ENCODE measurements around the gene HNRNPA1L2.
"Not testable (repeated sequence)": the region's sequence is repeated elsewhere in the genome, so short reads cannot be mapped to it uniquely, and the experiment has no call there.

HNRNPA1L2 gene

DNA sequence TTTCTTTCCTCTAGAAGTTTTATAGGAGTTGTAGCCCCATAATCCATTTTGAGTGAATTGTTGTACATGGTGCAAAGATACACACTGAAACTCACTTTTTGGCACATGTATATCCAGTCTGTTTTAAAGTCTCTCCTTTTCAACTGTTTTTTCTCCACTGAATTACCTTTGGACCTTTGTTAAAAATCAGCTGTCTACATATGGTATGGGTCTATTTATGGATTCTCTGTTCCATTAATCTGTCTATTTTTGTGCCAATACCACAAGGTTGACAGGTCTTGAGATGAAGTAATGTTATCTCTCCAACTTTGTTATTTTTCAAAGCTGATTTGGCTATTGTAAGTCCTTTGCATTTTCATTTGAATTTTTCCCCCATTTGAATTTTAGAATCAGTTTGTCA, 4.7 kb downstream of the HNRNPA1L2 start:
- no peak for DNase-seq (ENCODE audit: low read depth in 2 of 2)

DNA sequence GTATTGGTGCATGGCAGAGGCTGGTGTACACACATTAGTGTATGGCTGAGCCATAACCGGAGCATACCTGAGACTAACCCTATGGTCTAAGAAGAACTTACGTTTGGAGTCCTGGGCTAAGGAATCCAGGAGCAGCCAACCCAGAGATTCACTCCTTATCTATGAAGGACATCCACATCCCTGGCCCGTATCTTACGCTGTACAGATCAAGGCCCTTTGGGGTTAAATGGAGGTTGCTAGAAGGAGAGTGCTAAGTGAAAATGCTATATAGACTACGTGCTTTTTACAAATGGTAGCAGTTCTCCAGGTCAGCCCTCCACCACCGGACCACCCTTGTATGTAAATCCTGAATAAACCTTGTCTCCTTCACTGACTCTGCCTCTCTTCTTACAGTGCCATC, 8.5 kb downstream of the HNRNPA1L2 start:
- no peak for DNase-seq (ENCODE audit: low read depth in 2 of 2)

DNA sequence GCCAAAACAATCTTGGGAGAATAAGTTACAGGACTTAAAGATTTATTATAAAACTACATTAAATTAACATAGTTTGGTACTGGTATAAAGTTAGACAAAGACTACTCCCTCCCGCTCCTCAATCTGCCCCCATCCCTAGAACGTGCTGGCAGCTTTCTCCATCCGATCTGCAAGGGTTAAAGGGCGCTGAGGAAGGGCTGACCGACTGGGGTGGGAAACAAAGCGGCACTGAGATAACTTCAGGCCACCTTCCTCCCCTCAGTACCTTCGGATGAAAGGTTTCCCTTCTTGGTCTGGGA, 9.6 kb downstream of the HNRNPA1L2 start:
- no peak for DNase-seq (ENCODE audit: low read depth in 2 of 2)

DNA sequence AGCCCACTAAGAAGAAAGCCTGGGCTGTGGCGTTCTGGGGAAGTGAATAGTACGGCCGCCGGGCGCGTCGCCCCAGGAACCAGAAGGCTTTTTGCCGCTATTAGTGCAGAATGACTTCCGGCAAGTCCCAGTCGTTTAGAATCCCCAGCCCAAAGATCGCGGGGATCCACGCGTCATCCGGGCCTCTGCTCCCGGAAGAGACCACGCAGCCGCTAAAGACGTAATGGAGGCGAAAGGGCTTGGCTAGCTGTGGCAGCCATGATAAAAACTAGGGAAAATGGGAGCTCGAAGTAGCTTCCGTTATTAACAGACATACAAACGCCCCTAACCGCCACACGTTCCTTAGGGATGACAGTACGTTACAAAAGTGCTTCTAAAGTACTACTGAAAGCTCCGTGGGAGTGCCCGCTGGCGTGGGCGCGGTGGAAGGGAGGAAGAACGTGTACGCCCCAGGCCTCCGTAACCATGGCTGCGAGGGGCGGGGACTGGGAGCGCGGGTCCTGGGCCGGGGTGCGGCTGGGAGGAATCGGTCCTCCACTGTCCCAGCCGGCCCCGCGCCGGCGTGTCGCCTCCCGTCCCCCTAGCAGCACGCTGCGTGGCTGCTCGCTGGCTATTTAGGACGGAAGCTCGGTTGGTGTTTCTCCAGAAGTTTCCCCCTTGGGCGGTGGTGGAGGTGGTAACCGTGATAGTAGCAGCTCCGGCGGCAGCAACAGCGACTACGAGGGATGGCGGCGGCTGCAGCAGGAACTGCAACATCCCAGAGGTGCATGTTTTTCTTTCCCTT, 10.2 kb downstream of the HNRNPA1L2 start, which contains the start of gene SUGT1:
TSS of gene SUGT1 (plus strand) at position 641 of the 784 bp plus-strand sequence. CDS start at position 726, 85 bp downstream.
- peak; percentile 86 to 92 for DNase-seq (ENCODE audit: low read depth in 2 of 2)

DNA sequence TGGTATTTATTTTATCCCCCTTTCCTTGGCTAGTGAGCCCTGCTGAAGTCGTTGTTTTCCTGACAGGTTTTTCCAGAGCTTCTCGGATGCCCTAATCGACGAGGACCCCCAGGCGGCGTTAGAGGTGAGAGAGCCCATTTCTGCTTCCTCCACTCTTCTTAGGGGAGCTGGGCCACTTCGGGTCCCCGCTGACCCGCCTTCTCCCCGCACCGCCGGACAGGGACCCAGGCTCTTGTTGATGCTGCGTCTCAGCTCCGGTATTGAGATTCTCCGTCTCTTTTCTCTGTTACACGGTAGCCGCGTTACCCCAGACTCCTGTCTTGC, 10.7 kb downstream of the HNRNPA1L2 start:
- DNase-seq (ENCODE audit: low read depth in 2 of 2) = no peak

DNA sequence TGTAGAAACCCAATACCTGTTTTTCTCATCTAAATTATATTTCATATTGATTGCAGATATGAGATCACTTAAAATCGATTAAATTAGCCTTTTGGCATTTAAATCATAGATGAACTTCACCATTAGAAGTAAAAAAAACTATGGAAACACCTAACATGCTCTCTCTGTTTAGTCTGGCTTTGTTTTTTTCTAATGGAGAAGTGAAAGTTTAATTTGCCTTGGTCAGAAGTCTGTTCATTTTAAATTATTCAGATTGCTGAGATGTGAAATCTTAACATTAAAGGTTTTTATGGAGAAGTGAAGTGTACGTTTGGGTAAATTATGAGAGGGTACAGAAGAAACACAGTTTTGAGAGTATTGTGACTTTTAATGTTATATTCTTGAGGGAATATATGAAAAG, 17.1 kb downstream of the HNRNPA1L2 start:
- no peak for DNase-seq (ENCODE audit: low read depth in 2 of 2)

DNA sequence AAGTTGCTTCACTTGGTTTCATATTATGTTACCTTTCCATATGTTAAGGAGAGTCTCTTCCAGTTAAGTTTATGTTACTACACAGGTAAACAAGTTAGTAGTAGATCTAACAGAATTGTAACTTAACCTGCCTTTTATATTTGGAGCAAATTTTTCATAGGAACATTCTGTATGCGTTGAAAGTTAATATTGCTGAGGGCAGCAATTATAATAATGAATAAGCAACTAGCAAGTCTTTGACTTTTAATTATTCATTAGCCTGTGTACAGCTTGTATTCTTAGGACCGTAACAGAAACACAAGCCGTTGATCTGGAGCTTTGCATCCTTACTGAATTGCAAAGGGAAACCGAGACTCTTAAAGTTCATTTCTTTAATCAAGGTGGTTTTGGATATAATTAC, 22.0 kb downstream of the HNRNPA1L2 start:
- DNase-seq (ENCODE audit: low read depth in 2 of 2) = no peak

DNA sequence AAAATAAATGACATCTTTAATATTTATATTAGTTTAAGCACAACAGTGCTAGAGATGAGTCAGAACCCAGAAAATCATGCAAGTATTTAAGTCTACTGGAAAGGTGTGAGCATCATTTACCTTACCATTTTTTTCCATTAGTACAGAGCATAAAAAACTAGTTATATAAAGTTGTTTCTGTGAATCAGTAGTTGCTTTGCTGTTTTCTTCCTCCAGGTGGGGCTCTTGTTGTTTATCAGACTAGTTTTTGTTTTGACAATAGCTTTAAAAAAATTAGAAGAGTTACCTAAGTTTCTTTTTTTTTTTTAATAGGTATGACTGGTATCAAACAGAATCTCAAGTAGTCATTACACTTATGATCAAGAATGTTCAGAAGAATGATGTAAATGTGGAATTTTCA, 23.1 kb downstream of the HNRNPA1L2 start:
- DNase-seq (ENCODE audit: low read depth in 2 of 2) = no peak

DNA sequence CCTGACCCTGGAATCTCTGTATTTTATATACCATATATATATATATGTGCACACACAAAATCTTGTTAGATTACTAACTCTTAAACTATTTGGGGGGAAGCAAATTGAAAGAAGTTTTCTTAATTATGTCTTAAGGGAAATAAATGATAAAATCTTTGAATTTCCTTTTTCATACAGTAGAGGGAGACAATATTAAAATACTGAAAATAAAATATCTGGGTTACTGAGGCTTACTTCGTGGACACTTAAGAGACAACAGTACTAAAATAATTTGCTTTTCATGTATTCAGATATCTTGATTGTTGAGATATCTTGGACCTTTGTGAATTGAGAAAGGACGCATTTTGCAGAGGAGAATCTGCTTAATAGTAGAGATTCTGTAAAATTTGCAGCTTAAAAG, 27.4 kb downstream of the HNRNPA1L2 start:
- DNase-seq (ENCODE audit: low read depth in 2 of 2) = no peak

DNA sequence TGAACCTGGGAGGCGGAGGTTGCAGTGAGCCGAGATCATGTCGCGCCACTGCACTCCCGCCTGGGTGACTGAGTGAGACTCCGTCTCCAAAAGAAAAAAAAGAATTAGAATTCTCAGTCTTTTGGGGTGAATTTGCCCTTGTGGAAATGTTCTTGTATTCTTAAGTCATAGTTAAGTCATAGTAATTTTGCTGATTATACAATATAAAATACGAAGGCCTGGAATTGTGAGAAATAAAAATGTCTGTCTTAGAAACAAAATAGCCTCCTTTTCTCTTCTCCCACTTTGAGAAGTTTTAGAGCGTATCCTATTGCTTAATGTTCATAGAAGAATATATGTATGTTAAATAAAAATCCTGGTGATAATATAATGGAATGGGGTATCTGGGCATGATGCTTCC, 28.5 kb downstream of the HNRNPA1L2 start:
- no peak for DNase-seq (ENCODE audit: low read depth in 2 of 2)

DNA sequence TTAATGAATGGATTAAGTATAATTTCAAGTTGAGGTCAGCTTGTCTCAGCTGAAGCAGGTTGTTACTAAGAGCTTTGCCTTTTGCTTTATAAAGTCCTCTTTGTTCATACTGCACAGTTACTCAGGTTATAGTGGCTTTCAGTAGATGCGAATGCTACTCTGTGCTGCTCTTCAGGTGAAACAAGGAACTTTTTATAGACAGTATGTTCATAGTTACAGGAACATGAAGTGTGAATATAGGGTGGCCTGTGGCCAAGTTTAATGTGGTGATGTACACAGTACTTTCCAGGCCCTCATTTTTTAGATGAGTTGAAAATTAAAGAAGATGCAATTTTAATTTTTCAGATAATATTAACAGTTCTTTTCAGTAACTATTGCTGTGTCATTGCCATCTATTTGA, 31.2 kb downstream of the HNRNPA1L2 start:
- no peak for DNase-seq (ENCODE audit: low read depth in 2 of 2)

DNA sequence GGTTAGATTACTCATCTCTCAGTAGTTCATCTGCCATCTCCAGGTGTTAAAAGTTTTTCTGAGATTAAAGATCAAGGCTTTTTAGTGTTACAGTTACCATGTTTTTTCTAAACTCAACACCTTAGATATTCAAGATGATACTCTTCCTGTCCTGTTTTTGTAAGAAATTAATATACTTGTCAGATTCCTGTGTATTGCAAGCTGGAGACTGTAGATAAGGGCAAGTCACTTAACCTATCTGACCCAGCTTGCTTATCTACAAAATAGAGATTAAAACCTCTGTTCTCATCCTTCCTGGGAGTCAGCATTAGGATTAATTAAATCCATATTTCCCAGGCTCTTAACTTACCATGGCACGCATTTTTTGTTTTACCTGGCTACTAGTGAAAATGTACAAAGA, 35.6 kb downstream of the HNRNPA1L2 start:
- no peak for DNase-seq (ENCODE audit: low read depth in 2 of 2)

DNA sequence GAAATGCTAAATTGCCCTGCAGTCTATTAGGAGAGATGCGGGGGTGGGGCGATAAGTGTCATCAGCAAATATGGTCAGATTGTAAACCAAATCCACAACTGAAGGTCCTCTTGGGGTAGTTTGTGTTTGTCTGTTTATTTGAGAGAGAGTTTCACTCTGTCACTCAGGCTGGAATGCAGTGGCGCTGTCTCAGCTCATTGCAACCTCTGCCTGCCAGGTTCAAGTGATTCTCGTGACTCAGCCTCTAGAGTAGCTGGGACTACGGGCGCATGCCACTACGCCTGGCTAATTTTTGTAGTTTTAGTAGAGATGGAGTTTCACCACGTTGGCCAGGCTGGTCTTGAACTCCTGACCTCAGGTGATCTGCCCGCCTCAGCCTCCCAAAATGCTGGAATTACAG, 43.6 kb downstream of the HNRNPA1L2 start:
- DNase-seq (ENCODE audit: low read depth in 2 of 2) = not testable (repeated sequence)

DNA sequence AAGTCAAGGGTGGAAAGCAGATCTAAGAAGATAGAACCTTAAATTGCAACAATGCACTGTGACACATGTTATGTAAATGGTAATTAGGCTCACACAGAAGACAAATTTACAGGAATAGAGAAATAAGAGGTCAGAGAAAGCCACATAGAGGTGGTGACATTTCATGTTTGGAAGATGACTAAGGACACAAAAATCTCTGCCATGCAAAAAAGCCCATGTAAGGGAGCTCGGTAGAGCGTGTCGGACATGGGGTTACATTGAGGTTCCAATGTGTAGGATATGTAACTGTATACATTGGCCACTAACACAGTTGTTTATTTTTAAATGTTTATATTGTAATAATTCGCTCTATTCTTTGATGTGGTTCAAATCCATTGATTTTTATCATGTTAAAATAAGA, 44.1 kb downstream of the HNRNPA1L2 start:
- DNase-seq (ENCODE audit: low read depth in 2 of 2) = no peak

All from stimulated activated CD8-positive, alpha-beta memory T cell treated with anti-CD3 and anti-CD28 coated beads, Interleukin-2, amount 100 ng/mL, for 1 hour (primary cell).